ENCODE results near the gene ESPN.
A peak's percentile ranks its signal among the peaks of the same experiment; 100 is the strongest.
"Not testable (repeated sequence)": the region's sequence is repeated elsewhere in the genome, so short reads cannot be mapped to it uniquely, and the experiment has no call there.

Gene ESPN

GRCh38 chr1:6386371-6386949, 38.1 kb upstream of the ESPN start:
- no peak overlapping the region for H3K27ac ChIP-seq
- TF ChIP-seq, protein P1, sequence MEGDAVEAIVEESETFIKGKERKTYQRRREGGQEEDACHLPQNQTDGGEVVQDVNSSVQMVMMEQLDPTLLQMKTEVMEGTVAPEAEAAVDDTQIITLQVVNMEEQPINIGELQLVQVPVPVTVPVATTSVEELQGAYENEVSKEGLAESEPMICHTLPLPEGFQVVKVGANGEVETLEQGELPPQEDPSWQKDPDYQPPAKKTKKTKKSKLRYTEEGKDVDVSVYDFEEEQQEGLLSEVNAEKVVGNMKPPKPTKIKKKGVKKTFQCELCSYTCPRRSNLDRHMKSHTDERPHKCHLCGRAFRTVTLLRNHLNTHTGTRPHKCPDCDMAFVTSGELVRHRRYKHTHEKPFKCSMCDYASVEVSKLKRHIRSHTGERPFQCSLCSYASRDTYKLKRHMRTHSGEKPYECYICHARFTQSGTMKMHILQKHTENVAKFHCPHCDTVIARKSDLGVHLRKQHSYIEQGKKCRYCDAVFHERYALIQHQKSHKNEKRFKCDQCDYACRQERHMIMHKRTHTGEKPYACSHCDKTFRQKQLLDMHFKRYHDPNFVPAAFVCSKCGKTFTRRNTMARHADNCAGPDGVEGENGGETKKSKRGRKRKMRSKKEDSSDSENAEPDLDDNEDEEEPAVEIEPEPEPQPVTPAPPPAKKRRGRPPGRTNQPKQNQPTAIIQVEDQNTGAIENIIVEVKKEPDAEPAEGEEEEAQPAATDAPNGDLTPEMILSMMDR (IDR thresholded peaks at IDR 0.05), result no peak
- TF ChIP-seq ZFX (IDR thresholded peaks at IDR 0.05; ENCODE audit: borderline replicate concordance), result no peak

- no peak overlapping the region for H3K27ac ChIP-seq
- no peak for TF ChIP-seq ZFX (IDR thresholded peaks at IDR 0.05; ENCODE audit: borderline replicate concordance)
- TF ChIP-seq, protein P1 (IDR thresholded peaks at IDR 0.05), result no peak
Measured at GRCh38 chr1:6389971-6390370, 34.6 kb upstream of the ESPN start.

DNA sequence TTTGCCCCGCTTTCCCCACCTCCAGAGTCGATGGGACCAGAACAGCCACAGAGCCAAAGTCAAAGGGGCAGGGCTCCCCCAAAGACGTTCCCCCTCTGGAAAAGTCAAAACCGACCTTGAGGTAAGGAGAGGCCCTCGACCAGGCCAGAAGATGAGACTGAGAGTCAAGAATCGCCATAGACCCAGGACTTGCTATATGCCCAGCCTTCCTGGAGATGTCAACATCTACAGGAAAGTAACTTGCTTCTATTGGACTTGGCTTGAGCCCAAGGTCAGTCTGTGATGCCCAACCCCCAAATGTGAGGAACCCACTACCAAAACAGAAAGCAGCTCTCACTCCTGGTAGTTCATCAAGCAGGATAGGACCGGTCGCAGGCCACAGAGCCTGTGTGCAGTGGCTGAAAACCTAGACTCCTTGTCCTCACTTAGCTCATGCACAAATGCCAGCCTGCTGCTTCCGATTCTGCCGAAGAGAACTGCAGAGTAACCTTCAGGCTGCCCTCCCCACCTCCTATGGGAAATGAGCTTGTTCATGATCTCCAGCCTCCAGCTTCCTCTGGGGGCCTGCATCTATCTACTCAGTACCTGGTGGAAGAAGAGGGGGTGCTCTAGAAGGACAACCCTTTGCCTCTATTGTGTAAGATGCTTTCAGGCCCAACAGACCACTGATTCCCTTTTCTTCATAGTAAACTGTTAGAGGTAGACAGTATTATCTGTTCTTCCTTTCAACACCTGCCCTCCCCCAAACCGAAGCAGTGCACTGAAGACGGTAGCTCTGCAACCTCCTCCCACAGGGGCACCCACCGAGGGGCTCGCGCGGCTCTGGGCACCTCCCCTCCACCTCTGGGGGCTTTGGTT, 32.4 kb upstream of the ESPN start:
- H3K27ac ChIP-seq, result peak overlapping the region; percentile 87
- TF ChIP-seq, protein P1 (IDR thresholded peaks at IDR 0.05), result no peak
- TF ChIP-seq ZFX (IDR thresholded peaks at IDR 0.05; ENCODE audit: borderline replicate concordance), result no peak

DNA sequence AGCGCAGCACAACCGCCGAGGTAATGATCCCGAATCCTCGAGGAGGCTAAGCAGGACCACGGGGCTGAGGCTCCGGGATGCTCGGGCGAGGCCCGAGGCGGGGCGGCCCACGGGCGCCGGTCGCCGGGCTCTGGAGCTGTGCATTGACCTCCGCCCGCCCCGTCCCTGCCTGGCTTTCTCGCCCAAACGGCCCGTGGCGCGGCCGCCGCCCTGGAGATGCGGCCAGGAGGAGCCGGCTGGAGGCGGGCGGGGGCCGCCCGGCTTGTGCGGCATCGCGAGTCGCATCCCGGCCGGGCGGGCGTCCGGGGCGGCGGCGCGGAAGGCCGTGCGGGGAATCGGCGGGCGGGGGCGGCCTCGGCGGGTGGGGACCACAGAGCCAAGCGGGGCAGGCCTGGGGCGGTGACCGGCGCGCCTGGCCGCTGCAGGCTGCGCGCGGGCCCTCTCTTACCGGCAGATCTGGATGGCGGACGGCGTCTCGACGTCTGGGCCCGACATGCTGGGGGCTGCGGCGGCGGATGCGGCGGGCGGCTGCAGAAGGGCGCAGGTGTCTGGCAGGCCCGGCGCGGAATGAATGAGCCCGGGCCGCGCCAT, 31.7 kb upstream of the ESPN start:
- TF ChIP-seq, protein P1 (IDR thresholded peaks at IDR 0.05), result no peak
- no peak for TF ChIP-seq ZFX (IDR thresholded peaks at IDR 0.05; ENCODE audit: borderline replicate concordance)
- H3K27ac ChIP-seq, result peak overlapping the region; percentile 87

DNA sequence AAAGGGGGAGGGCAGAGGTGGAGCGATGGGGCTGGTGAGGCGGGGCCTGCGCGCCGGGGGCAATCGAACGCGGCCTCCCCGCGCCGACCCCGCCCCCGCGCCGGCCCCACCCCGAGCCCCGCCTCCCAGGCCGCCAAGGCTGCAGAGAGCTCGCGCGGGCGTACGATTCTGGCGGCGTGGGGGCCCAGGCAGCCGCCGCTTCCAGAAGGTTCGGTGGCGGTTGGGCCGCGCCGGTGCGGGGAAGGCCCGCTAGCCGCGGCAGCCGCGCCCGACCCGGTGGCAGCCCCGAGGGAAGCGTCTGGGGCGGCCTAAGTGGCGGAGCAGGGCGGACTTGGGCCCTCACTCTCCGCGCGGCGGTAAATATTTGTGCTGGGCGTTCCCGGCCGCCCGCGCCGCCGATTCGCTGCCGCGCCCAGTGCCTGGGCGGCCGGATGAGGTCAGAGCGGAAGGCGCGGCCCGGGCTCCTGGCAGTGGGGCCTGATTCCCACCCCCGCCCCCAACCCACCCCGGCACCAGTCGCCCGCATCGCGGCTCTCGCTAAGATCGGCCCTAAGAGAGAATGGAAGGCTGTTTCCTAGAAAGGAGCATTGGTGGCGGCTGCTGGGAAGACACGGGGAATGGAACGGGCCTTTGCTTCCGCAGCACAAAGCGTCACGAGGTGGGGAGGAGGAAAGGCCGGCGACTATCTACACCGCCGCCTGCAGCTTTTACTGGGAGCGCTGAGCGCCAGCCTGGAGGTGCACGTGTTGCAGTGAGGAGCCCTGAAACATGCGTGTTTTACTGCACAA, 31.0 kb upstream of the ESPN start, which contains the start of gene ACOT7:
TSS of gene ACOT7 (minus strand) at position 368 of the 788 bp plus-strand sequence. CDS start 368 bp downstream, outside the sequence.
- peak within 1 kb of the TSS; percentile 87 for H3K27ac ChIP-seq
- TF ChIP-seq ZFX (IDR thresholded peaks at IDR 0.05; ENCODE audit: borderline replicate concordance), result no peak
- TF ChIP-seq, protein P1 (IDR thresholded peaks at IDR 0.05), result peak; percentile 23; the same call in 1 of the 2 replicates

- not testable (repeated sequence) for H3K27ac ChIP-seq
Measured at GRCh38 chr1:6395130-6395529, 29.4 kb upstream of the ESPN start.

DNA sequence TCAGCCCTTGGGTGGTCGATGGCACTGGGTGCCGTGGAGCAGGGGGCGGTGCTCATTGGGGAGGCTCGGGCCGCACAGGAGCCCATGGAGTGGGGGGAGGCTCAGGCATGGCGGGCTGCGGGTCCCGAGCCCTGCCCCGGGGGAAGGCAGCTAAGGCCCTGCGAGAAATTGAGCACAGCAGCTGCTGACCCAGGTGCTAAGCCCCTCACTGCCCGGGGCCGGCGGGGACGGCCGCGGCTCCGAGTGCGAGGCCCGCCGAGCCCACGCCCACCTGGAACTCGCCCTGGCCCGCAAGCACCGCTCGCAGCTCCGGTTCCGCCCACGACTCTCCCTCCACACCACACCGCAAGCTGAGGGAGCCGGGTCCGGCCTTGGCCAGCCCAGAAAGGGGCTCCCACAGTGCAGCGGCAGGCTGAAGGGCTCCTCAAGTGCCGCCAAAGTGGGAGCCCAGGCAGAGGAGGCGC, 28.8 kb upstream of the ESPN start:
- not testable (repeated sequence) for H3K27ac ChIP-seq

Measured in 22Rv1 (cell line).